Measurements from ENCODE around the gene HK2. TPM values are rescaled to one million over a fixed set of nuclear protein-coding genes. Genes with fewer than 3 reads are reported as not detected.

Gene HK2
- total and polyA plus RNA-seq, 7 donors = 14.3 to 229 (median 84.2) TPM

- no peak for TF ChIP-seq CTCF (IDR thresholded peaks at IDR 0.05)
- intact Hi-C loops (cut with DNase I) = loop anchor here in 1 of 2 donors (5.0 kb wide), 1 partner anchor 37 kb away; no protein-coding TSS in a partner anchor
Measured at GRCh38 chr2:74873678-74874640, 40.0 kb downstream of the HK2 start.

GRCh38 chr2:74876081-74876886, 42.4 kb downstream of the HK2 start:
- WGBS, 3 donors = 48 to 60% (median 50%) methylated on average over 13 of the region's 13 CpGs
- Histone ChIP-seq H3K27me3 (ENCODE audit: insufficient read depth in 3 of 3, low read length in 2 of 3) (no peaks in the 10 kb centered on the region), H3K36me3 (ENCODE audit: insufficient read depth in 1 of 2, low read depth in 1 of 2) (peaks cover 25 to 81% of the 10 kb centered on the region in 2 donors), H3K9me3 (no peaks in the 10 kb centered on the region), H3K4me1 (peaks cover 8% of the 10 kb centered on the region), H3K4me3 (no peak overlapping the region), H3K27ac (peak overlapping the region; percentile 44)
- no peak for DNase-seq
- peak; percentile 62 to 81 (median 68) for ATAC-seq
- intact Hi-C loops (cut with DNase I) = loop anchor here (1.0 to 5.0 kb wide), 5 partner anchors 39 to 186 kb away; no protein-coding TSS in a partner anchor
- TF ChIP-seq CTCF (IDR thresholded peaks at IDR 0.05) = peak; percentile 73

More at GRCh38 chr2:74873678-74874640, 40.0 kb downstream of the HK2 start:
- H3K4me3 ChIP-seq = no peak overlapping the region
- DNase-seq (no peak), ATAC-seq (no peak)
- no peaks in the 10 kb centered on the region for H3K27me3 ChIP-seq (ENCODE audit: insufficient read depth in 3 of 3, low read length in 2 of 3)
- H3K4me1 ChIP-seq = peaks cover 13% of the 10 kb centered on the region
- no peaks in the 10 kb centered on the region for H3K9me3 ChIP-seq
- no peak overlapping the region for H3K27ac ChIP-seq
- WGBS, 3 donors = 89 to 92% (median 92%) methylated on average over 26 of the region's 26 CpGs
- peaks cover 15 to 58% of the 10 kb centered on the region in 2 donors for H3K36me3 ChIP-seq (ENCODE audit: insufficient read depth in 1 of 2, low read depth in 1 of 2)

GRCh38 chr2:74877376-74877775, 43.4 kb downstream of the HK2 start:
- no peak for ATAC-seq
- DNase-seq = no peak
- Histone ChIP-seq H3K27me3 (ENCODE audit: insufficient read depth in 3 of 3, low read length in 2 of 3) (no peaks in the 10 kb centered on the region), H3K4me3 (no peak overlapping the region), H3K9me3 (no peaks in the 10 kb centered on the region), H3K36me3 (ENCODE audit: insufficient read depth in 1 of 2, low read depth in 1 of 2) (peaks cover 26 to 89% of the 10 kb centered on the region in 2 donors), H3K27ac (no peak overlapping the region), H3K4me1 (peaks cover 8% of the 10 kb centered on the region)
- 86 to 87% (median 87%) methylated on average over 6 of the region's 6 CpGs for WGBS, 3 donors
- intact Hi-C loops (cut with DNase I) = loop anchor here (2.0 to 5.0 kb wide), 4 partner anchors 40 to 185 kb away; no protein-coding TSS in a partner anchor
- TF ChIP-seq CTCF (IDR thresholded peaks at IDR 0.05) = no peak

- H3K36me3 ChIP-seq (ENCODE audit: insufficient read depth in 1 of 2, low read depth in 1 of 2) = peaks cover 25 to 89% of the 10 kb centered on the region in 2 donors
- TF ChIP-seq CTCF (IDR thresholded peaks at IDR 0.05) = no peak
- H3K27me3 ChIP-seq (ENCODE audit: insufficient read depth in 3 of 3, low read length in 2 of 3) = no peaks in the 10 kb centered on the region
- H3K4me3 ChIP-seq = no peak overlapping the region
- no peak overlapping the region for H3K27ac ChIP-seq
- 85 to 94% (median 88%) methylated on average over 4 of the region's 4 CpGs for WGBS, 3 donors
- ATAC-seq (no peak), DNase-seq (no peak)
- H3K4me1 ChIP-seq = peaks cover 8% of the 10 kb centered on the region
- H3K9me3 ChIP-seq = no peaks in the 10 kb centered on the region
- intact Hi-C loops (cut with DNase I) = loop anchor here (2.0 to 5.0 kb wide), 4 partner anchors 41 to 186 kb away; no protein-coding TSS in a partner anchor
Measured at GRCh38 chr2:74877781-74878433, 44.0 kb downstream of the HK2 start.
